Smooth muscle cell (in vitro differentiated cells): Measurements from ENCODE around the gene ANKRD7. TPM values are rescaled to one million over a fixed set of nuclear protein-coding genes. Genes with fewer than 3 reads are reported as not detected.

Source experiments
- DNase-seq: peaks from one replicate; lab custom pipeline; 2025; ENCODE audit not compliant: unreplicated experiment; lab: John Stamatoyannopoulos, UW
- H2AFZ ChIP-seq: fragments of 200-600 bp; sonication (generic); 2 replicates; pipeline ENCODE4 v1.6.0; 2016; ENCODE audit warnings: antibody characterized with exemption, low read depth, mild to moderate bottlenecking
- H3F3A ChIP-seq: fragments of 200-600 bp; sonication (generic); 2 replicates; pipeline ENCODE4 v1.6.0; 2017; ENCODE audit warnings: antibody characterized with exemption, low read depth
- H3K27ac ChIP-seq: fragments of 200-600 bp; sonication (generic); 2 replicates; pipeline ENCODE4 v1.5.1; 2016; ENCODE audit warnings: low read depth, mild to moderate bottlenecking
- H3K27me3 ChIP-seq: fragments of 200-600 bp; sonication (generic); 2 replicates; pipeline ENCODE4 v1.6.1; 2016; ENCODE audit warnings: low read depth, mild to moderate bottlenecking
- H3K36me3 ChIP-seq: fragments of 200-600 bp; sonication (generic); 2 replicates; pipeline ENCODE4 v1.5.1; 2016; ENCODE audit warnings: low read depth
- H3K4me1 ChIP-seq: fragments of 200-600 bp; sonication (generic); 2 replicates; pipeline ENCODE4 v1.5.1; 2016; ENCODE audit warnings: low read depth
- H3K4me2 ChIP-seq: fragments of 200-600 bp; sonication (generic); 2 replicates; pipeline ENCODE4 v1.6.0; 2016; ENCODE audit warnings: mild to moderate bottlenecking
- H3K4me3 ChIP-seq: fragments of 200-600 bp; sonication (generic); 2 replicates; pipeline ENCODE4 v1.5.1; 2016; ENCODE audit warnings: mild to moderate bottlenecking
- H3K79me2 ChIP-seq: fragments of 200-600 bp; sonication (generic); 2 replicates; pipeline ENCODE4 v1.6.0; 2016; ENCODE audit warnings: low read depth, mild to moderate bottlenecking
- H3K9ac ChIP-seq: fragments of 200-600 bp; sonication (generic); 2 replicates; pipeline ENCODE4 v1.6.0; 2016; ENCODE audit warnings: low read depth
- H3K9me3 ChIP-seq: fragments of 200-600 bp; sonication (generic); replicated peaks from 2 replicates; pipeline ENCODE4 v1.5.1; 2016; ENCODE audit warnings: low read depth
- H4K20me1 ChIP-seq: fragments of 200-600 bp; sonication (generic); 2 replicates; pipeline ENCODE4 v1.6.0; 2016; ENCODE audit warnings: low read depth
- CTCF ChIP-seq: fragments of 200-600 bp; sonication (generic); IDR thresholded peaks from 2 replicates; pipeline ENCODE4 v1.5.1; 2017; ENCODE audit warnings: borderline replicate concordance, mild to moderate bottlenecking, antibody characterized with exemption; ENCODE audit not compliant: insufficient read depth, poor library complexity, severe bottlenecking
- WGBS: methylation state at CpG from one replicate; pipeline ENCODE4 v1.1.7; 2016; ENCODE audit warnings: low lambda C conversion rate; 5-methylcytosine and 5-hydroxymethylcytosine counted together
- polyA plus RNA-seq: library from polyadenylated mRNA; unstranded; fragments of >200 nt; fragmentation: Nextera tagmentation; extraction: Ambion mirVana; gene quantifications from 2 replicates; pipeline ENCODE4 v1.2.1, GENCODE V29; 2016
- total RNA-seq: library from RNA; depleted of rRNA; stranded (reverse); fragments of >200 nt; gene quantifications from 2 replicates; pipeline ENCODE4 v1.2.3, GENCODE V29; 2014

The ANKRD7 gene
- total and polyA plus RNA-seq, 2 experiments from 2014 or later = 0.34 TPM; not detected in 1

GRCh38 chr7:118195837-118196474 lies 28.5 kb upstream of the ANKRD7 start:
- peak; percentile 82 for TF ChIP-seq CTCF
- H3K27me3 ChIP-seq = no peaks in the 10 kb centered on the region
- 53% methylated on average over 6 of the region's 6 CpGs for WGBS
- H4K20me1 ChIP-seq = peaks cover 7% of the 10 kb centered on the region
- H3K27ac ChIP-seq = no peak overlapping the region
- no peaks in the 10 kb centered on the region for H3K9me3 ChIP-seq
- H2AFZ ChIP-seq = no peak overlapping the region
- H3K36me3 ChIP-seq = no peaks in the 10 kb centered on the region
- no peak overlapping the region for H3K4me2 ChIP-seq
- peaks cover 8% of the 10 kb centered on the region for H3F3A ChIP-seq
- H3K4me1 ChIP-seq = no peaks in the 10 kb centered on the region
- no peak overlapping the region for H3K9ac ChIP-seq
- H3K4me3 ChIP-seq = no peak overlapping the region
- no peak for DNase-seq
- no peaks in the 10 kb centered on the region for H3K79me2 ChIP-seq

- no peak overlapping the region for H2AFZ ChIP-seq
Observed at GRCh38 chr7:118202061-118202460, 22.4 kb upstream of the ANKRD7 start.

GRCh38 chr7:118214051-118214832 lies 10.3 kb upstream of the ANKRD7 start:
- H2AFZ ChIP-seq = no peak overlapping the region
- no peak overlapping the region for H3K27ac ChIP-seq
- no peak overlapping the region for H3K4me3 ChIP-seq
- H3K4me1 ChIP-seq = no peaks in the 10 kb centered on the region
- H3K36me3 ChIP-seq = no peaks in the 10 kb centered on the region
- no peak overlapping the region for H3K4me2 ChIP-seq
- DNase-seq = no peak
- WGBS = 94% methylated on average over 49 of the region's 49 CpGs
- no peaks in the 10 kb centered on the region for H3K9me3 ChIP-seq
- H3K27me3 ChIP-seq = no peaks in the 10 kb centered on the region
- no peaks in the 10 kb centered on the region for H3F3A ChIP-seq
- no peaks in the 10 kb centered on the region for H3K79me2 ChIP-seq
- TF ChIP-seq CTCF = no peak
- no peaks in the 10 kb centered on the region for H4K20me1 ChIP-seq
- no peak overlapping the region for H3K9ac ChIP-seq

More at GRCh38 chr7:118202061-118202460, 22.4 kb upstream of the ANKRD7 start:
- no peaks in the 10 kb centered on the region for H3F3A ChIP-seq
- no peak for TF ChIP-seq CTCF
- no peak overlapping the region for H3K9ac ChIP-seq
- H3K36me3 ChIP-seq = no peaks in the 10 kb centered on the region
- H3K9me3 ChIP-seq = no peaks in the 10 kb centered on the region
- no peaks in the 10 kb centered on the region for H4K20me1 ChIP-seq
- H3K27ac ChIP-seq = no peak overlapping the region
- no peaks in the 10 kb centered on the region for H3K79me2 ChIP-seq
- H3K4me1 ChIP-seq = no peaks in the 10 kb centered on the region
- no peak overlapping the region for H3K4me3 ChIP-seq
- no peaks in the 10 kb centered on the region for H3K27me3 ChIP-seq
- H3K4me2 ChIP-seq = no peak overlapping the region
- 60% methylated on average over 2 of the region's 2 CpGs for WGBS
- DNase-seq = no peak
